ENCODE data around the gene USP34.
"Not testable (repeated sequence)": the region's sequence is repeated elsewhere in the genome, so short reads cannot be mapped to it uniquely, and the experiment has no call there.

The USP34 gene

DNA sequence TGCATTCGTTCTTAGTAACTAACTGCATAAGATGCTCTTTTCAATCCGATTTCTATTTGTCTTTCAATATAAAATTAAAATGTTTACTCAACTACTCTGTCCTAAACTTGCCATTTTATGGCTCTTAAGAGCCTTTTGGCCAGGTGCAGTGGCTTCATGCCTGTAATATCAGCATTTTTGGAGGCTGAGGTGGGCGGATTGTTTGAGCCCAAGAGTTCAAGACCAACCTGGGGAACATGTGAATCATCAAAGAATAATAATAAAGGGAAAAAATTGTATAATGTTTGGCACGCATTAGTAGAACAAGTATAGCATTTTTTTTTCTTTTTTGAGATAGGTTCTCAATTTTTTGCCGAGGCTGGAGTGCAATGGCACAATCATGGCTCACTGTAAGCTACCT lies 216.4 kb downstream of the USP34 start:
- no peak for DNase-seq (ENCODE audit: extremely low read depth in 1 of 2, low read depth in 1 of 2)

DNA sequence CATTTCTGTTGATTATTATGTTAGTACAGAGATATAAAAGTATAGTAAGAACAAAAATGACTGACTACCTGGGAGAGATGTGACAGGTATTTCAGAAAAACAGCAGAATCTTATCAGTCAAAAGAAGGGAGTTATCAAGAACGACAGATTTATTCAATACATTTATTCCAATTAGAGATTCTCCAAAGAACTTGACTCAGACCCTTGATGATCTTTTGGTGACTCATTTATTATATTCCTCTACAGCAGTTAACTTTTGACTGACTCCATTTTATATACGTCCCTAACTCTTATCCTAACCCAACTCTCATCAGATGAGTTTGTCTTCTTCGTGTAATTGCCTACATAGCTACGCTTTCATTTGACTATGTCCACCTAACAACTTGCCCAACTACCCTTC lies 217.8 kb downstream of the USP34 start:
- no peak for DNase-seq (ENCODE audit: extremely low read depth in 1 of 2, low read depth in 1 of 2)

DNA sequence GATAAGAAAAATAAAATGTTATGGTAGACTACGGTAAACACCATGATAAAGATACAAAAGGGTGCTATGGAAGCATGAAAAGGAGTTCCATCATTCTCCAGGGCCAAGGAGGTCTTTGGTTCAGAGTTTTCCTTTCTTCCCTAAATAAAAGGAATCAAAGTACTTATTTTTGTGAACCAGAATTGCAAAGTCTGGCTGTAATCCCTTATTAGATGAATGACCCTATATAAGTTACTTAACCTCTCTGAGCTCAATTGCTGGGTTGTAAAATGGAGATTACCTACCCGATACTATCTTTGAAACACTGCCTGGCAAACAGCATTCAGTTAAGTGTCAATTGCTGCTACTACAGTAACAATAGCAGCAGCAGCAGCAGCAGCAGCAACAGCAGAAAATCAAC lies 218.9 kb downstream of the USP34 start:
- DNase-seq (ENCODE audit: extremely low read depth in 1 of 2, low read depth in 1 of 2): no peak

DNA sequence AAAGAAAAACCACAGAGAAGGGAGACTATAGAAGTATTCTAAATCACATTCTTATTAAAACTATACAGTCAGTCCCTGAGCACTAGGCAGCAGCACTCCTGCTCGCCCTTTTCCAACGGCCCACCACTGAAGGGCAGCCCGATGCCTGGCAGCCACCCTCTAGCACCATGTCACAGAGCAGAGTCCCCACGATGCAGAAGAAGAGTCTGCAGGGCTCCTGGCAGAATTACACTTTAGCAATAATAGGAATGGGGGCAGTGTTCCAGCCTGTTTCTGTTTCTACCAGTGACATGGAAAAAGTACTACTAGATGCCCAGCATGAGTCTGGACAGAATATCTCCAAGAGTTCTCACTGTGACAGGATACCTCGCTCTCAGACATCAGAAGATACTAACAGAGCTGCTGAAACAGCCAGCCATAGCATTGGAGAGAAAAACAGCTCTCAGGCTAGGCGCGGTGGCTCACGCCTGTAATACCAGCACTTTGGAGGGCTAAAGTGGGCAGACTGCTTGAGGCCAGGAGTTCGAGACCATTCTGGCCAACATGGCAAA lies 221.3 kb downstream of the USP34 start:
- no peak for DNase-seq (ENCODE audit: extremely low read depth in 1 of 2, low read depth in 1 of 2)

DNA sequence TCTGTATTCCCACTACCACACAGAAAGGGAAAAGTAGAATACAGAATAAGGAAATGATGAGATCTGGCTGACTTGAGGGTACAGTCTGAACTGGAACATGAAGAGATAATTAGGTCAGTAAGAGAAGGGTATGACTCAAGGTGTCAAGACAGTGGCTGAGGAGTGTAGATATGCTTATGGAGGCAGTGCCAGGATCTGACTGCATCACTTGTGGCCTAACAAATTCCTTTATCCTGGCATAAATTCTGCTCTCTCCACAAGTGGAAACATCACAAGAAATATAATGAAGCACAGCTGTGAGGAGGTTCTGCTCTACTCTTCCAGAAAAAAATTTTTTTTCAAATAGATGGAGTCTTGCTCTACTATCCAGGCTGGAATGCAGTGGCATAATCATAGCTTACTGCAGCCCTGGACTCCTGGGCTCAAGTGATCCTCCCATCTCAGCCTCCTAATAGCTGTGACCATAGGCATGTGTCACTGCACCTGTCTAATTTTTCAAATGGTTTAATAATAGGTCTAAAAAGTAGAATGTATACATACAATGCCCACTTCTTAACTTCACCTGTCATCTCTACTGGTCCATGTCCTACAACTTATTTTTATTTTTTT lies 223.6 kb downstream of the USP34 start:
- DNase-seq (ENCODE audit: extremely low read depth in 1 of 2, low read depth in 1 of 2): no peak

DNA sequence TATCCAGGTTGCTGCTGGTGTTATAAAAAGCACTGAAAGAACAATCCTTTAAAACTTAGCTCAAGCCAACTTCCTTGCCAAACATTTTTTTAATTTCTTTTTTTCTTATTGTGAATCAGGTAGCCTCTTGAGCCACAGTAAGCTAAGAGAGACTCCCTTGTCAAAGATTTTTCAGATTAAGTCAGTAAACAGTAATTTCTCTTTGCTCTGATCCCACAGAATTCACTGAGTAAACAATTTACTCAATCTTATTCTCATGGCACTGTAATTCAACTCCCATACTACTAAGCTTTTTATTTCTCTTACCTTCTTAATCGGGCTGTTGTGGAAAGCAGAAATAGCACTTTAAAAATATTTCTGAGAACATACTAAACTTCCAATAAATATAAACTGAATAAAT lies 226.2 kb downstream of the USP34 start:
- no peak for DNase-seq (ENCODE audit: extremely low read depth in 1 of 2, low read depth in 1 of 2)

DNA sequence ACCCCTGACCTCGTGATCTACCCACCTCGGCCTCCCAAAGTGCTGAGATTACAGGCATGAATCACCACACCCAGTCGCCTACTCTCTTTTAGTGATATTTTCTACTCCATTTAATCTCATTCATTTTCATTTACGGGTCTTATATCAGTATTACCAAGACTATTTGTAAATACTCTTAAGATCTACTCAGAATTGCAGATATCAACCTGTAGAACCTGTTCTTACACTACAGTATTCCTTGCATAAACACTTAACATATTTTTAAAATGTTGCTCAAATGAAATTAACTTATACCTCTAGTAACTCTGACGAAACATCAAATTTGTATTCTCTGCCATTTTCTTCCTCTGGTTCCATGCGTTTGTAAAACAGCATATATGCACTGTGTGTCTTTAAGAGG lies 229.6 kb downstream of the USP34 start:
- DNase-seq (ENCODE audit: extremely low read depth in 1 of 2, low read depth in 1 of 2): no peak

DNA sequence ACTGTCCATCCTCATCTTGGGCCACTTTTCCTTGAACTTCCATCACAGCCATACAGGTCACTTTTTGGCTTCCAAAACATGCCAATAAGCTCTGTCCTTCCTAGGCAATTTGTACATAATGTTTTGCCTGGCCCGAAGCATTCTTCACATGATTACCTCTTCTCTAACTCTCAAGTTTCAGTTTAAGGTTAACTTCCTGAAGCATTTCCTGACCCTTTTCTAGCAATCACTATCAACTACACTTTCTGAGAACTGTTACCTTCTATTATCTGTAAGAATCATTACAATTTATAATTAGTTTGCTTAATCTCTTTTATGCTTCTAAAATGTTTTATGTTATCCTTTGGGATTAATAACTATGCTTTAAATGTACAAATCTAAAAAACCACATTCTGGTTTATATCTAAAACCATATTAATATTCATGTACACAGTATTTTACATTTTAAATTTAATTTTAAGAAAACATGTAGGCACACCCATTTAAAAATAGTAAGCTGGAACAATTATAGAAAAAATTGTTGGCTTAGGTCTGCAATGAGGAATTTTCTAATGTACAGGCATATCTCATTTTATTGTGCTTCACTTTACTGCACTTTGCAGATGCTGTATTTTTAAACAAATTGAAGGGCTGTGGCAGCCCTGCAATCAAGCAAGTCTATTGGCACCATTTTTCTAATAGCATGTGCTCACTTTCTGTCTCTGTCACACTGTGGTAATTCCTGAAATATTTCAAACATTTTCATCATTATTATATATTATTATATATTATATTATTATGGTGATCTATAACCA lies 232.5 kb downstream of the USP34 start:
- no peak for DNase-seq (ENCODE audit: extremely low read depth in 1 of 2, low read depth in 1 of 2)

DNA sequence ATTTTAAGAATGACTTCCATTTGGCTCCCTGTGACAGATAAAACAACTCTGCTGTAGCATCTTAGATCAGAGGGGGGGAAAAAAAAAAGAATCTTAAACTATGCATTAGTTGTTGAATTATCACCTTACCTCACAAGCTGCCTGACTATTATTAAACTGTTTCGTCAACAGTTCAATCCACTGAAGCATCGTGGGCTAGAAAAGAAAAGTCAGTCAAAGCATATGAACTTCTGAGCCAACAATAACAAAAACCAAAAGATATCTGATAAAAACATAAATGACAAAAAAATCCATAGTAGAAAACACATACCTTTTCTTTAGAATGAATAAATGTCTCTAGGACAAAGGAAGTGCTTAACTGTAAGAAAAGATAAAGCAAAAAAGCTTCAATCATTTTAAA lies 235.2 kb downstream of the USP34 start:
- DNase-seq (ENCODE audit: extremely low read depth in 1 of 2, low read depth in 1 of 2): no peak

DNA sequence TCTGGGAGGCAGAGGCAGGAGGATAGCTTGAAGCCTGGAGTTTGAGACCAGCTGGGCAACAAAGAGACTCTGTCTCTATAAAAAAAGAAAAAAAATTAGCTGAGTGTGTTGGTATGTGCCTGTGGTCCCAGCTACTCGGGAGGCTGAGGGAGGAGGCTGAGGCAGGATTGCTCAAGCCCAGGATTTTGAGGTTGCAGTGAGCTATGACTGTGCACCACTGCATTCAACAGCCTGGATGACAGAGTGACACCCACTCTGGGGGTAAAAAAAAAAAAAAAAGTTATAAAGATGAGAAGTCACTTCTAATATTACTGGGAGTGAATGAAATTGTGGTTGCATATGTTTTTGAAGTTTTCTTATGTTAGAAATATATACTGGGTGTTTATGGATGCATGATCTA lies 237.3 kb downstream of the USP34 start:
- DNase-seq (ENCODE audit: extremely low read depth in 1 of 2, low read depth in 1 of 2): peak in 1 of 2 donors; percentile 10

DNA sequence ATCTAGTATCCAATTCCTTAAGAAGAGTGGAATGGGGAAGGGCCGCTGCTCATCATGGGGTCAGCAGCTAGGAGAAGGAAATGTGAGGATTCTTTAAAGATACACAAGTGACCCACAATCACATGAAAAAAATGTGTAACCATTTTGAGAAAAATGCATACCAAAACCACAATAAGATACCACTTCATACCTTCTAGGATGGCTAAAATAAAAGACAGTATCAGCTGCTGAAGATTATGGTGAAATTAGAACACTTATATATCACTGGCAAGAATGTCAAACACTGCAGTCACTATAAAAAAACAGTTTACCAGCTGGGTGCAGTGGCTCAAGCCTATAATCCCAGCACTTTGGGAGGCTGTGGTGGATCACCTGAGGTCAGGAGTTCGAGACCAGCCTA lies 241.0 kb downstream of the USP34 start:
- DNase-seq (ENCODE audit: extremely low read depth in 1 of 2, low read depth in 1 of 2): no peak

DNA sequence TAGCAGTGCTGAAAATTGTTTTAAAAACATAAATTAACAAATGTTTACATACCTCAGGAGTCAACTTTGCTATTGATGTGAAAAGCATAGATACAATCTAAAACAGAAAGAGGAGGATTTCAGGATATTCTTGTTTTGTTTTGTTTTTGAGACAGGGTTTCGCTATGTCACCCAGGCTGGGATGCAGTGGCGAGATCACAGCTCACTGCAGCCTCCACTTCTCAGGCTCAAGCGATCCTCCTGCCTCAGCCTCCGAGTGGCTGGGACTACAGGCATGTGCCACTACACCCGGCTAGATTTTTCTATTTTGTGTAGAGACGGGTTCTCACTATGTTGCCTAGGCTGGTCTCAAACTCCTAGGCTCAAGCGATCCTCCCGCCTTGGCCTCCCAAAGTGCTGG lies 248.3 kb downstream of the USP34 start:
- DNase-seq (ENCODE audit: extremely low read depth in 1 of 2, low read depth in 1 of 2): no peak

DNA sequence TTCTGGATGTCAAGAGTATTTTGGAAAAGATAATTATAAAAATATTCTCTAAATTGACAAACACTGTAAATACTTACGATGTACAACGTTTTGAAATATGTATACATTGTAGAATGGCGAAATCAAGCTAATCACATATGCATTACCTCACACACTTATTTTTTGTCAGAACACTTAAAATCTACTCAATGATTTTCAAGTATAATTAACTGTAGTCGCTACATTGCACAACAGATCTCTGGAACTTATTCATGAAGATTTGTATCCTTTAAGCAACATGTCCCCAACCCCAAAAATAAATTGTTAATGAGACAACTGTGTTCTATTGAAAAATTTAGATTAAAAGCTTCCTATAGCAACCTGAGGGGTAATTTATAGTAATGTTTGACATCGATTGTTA lies 249.1 kb downstream of the USP34 start:
- no peak for DNase-seq (ENCODE audit: extremely low read depth in 1 of 2, low read depth in 1 of 2)

DNA sequence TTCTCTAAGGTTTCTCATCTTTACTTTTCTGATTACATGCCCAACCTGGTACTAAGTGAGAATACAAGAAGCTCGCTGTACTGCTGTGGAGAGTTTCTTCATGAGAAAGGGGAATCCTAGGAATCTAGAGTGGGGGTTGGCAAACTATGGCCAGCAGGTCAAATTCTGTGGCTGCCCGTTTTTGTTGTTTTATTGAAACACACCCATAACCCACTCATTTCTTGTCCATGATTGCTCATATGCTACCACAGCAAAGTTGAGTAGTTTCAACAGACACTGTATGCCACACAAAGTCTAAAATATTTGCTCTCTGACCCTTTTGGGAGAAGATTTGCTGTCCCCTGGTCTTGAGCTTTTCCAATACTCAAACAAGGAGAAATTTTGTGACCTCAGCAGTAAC lies 250.1 kb downstream of the USP34 start:
- no peak for DNase-seq (ENCODE audit: extremely low read depth in 1 of 2, low read depth in 1 of 2)

DNA sequence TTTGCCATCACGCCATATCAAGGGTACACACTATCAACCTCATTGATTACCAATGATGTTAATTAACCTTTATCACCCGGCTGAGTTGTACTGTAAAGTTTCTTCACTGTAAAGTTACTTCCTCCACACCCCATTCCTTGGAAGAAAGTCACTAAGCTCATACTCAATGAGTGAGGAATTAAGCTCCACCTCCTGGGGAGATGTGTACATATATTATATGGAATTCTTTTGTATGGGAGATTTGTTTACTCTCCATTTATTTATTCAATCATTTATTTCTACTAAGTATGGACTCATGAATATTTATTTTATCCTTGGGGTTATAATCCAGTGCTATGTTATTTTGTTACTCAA lies 252.1 kb downstream of the USP34 start:
- no peak for DNase-seq (ENCODE audit: extremely low read depth in 1 of 2, low read depth in 1 of 2)

DNA sequence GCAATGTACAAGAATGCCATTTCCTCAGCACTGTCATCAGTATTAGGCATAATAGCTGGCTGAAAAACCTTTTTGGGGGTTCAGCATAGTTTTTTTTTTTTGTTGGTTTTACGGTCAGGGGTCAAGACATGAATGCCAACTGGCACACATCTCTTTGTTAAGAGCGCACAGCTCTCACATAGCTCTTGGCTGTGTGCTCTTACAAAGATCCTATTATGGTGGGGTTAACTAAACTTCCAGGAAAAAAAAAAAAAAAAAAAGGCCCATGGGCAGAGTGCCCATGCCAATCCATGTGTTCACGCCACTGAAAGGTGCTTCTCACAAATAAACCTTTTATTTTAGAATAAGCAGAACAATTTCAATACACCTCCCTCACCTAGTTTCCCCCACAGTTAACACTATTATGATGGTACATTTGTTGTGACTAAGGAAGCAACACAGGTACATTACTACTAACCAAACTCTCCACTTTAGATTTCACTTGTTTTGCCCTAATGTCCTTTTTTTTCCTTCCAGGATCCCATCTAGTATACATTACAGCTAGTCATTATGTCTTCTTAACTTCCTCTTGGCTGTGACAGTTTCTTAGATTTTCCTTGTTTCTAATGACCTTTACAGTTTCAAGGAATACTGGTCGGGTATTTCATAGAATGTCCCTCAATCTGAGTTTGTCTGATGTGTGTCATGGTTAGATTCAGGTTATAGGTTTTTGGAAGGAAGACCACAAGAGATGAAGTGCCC lies 252.6 kb downstream of the USP34 start:
- no peak for DNase-seq (ENCODE audit: extremely low read depth in 1 of 2, low read depth in 1 of 2)

DNA sequence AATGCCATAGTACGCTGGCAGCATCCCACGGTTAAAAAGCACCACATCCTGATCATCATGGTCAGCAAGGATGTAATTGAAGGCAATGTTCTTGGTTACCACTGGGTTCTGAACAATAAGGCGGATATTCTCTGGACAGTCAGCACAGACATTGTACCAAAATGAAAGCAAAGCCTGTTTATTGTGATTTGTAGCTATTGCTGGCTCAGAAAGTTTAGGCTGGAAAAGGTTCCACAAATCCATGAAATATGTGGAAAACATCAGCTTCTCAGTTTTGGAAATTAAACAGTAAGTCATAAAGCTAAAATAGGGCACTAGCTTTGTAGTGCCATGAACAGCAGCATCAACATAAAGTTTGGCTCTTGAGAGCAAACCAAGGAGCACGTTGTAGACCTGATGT lies 256.7 kb downstream of the USP34 start:
- DNase-seq (ENCODE audit: extremely low read depth in 1 of 2, low read depth in 1 of 2): no peak

DNA sequence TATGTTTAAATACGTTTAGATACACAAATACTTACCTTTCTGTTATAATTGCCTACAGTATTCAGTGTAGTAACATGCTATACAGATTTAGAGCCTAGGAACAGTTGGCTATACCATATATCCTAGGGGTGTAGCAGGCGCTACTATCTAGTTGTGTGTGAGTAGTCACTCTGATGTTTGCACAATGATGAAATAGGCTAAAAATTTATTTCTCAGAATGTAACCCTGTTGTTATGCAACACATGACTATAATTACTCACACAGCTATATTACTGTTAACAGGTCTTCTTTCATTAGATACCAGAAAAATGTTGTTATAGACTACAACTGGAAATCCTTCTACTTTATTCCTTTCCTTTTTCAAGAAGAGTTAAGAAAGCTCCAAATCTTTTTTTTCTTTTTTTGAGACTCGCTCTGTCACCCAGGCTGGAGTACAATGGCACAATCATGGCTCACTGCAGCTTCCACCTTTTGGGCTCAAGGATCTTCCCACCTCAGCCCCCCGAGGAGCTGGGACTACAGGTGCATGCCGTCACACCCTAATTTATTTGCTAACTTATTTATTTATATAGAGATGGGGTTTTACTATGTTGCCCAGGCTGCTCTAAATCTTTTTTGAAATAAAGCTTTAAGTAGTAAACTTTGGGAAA lies 260.4 kb downstream of the USP34 start:
- no peak for DNase-seq (ENCODE audit: extremely low read depth in 1 of 2, low read depth in 1 of 2)

DNA sequence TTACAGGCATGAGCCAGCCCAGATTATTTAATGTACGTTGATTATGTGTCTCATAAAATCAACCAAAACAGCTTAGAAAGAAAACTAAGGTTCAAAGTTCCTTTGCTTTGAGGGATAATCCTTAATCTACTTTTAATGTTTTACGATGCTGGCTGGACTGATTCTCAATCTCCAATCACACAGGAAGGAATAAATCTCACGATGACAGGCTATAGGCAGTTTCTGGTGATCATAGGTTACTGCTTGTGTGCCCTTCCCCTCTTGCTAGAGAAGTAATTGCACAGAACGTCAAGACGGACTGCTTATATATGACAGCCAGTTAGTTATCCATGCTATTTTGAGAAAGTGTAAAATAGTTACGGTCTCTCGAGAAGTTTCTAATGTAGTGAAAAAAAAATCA lies 265.8 kb downstream of the USP34 start:
- no peak for DNase-seq (ENCODE audit: extremely low read depth in 1 of 2, low read depth in 1 of 2)

DNA sequence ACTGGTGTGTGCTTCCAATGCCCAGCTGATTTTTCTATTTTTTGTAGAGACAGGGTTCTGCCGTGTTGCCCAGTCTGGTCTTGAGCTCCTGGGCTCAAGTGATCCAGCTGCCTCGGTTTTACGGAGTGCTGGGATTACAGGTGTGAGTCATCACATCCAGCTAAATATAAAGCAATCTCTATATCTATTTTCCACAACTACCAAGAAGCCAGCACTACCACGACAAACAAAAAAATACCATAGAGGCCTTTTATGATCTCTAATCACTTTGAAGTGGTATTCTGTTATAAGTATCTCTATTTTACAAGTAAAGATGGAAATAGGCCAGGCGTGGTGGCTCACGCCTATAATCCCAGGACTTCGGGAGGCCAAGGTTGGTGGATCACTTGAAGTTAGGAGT lies 274.2 kb downstream of the USP34 start:
- no peak for DNase-seq (ENCODE audit: extremely low read depth in 1 of 2, low read depth in 1 of 2)

DNA sequence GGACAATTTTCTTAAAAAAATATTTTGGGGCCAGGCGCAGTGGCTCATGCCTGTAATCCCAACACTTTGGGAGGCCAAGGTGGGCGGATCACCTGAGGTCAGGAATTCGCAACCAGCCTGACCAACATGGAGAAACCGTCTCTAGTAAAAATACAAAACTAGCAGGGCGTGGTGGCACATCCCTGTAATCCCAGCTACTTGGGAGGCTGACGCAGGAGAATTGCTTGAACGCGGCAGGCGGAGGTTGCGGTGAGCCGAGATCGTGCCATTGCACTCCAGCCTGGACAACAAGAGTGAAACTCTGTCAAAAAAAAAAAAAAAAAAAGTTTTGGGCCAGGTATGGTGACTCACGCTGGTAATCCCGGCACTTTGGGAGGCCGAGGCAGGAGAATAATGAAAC lies 276.2 kb downstream of the USP34 start:
- not testable (repeated sequence) for DNase-seq (ENCODE audit: extremely low read depth in 1 of 2, low read depth in 1 of 2)

All from stimulated activated CD8-positive, alpha-beta memory T cell treated with anti-CD3 and anti-CD28 coated beads, Interleukin-7, amount 100 ng/mL, for 48 hours (primary cell).